CD4-positive, alpha-beta T cell treated with Interferon alpha-2 for 1 hour (primary cell): ENCODE data around the gene GCC2.
"Not testable (repeated sequence)": the region's sequence is repeated elsewhere in the genome, so short reads cannot be mapped to it uniquely, and the experiment has no call there.

Experiments used
- DNase-seq, 2 donors: peaks; one replicate each; pipeline ENCODE4 v3.0.0-alpha.2; 2020 to 2022

GCC2 gene

GRCh38 chr2:108524688-108525087, 75.7 kb downstream of the GCC2 start:
- not testable (repeated sequence) for DNase-seq

GRCh38 chr2:108525258-108525657, 76.3 kb downstream of the GCC2 start:
- not testable (repeated sequence) for DNase-seq

- DNase-seq: no peak
These were observed 82.7 kb downstream of the GCC2 start for GRCh38 chr2:108531674-108532055.

- DNase-seq: peak; percentile 90
These were observed 85.0 kb downstream of the GCC2 start, which contains the start of gene LIMS1 for GRCh38 chr2:108533832-108534583. Gene LIMS1, plus strand, starts transcription at chr2:108534470. Its CDS starts 93 bp downstream, at chr2:108534563.

GRCh38 chr2:108534584-108535356, 85.8 kb downstream of the GCC2 start:
- DNase-seq: peak; percentile 17 to 44

- DNase-seq: no peak
These were observed 86.3 kb downstream of the GCC2 start for GRCh38 chr2:108535357-108535631.

- no peak for DNase-seq
These were observed 87.3 kb downstream of the GCC2 start for GRCh38 chr2:108536133-108536780.

GRCh38 chr2:108536911-108537310, 87.9 kb downstream of the GCC2 start:
- no peak for DNase-seq

GRCh38 chr2:108538000-108538625, 89.1 kb downstream of the GCC2 start:
- DNase-seq: no peak

GRCh38 chr2:108541451-108541850, 92.4 kb downstream of the GCC2 start:
- no peak for DNase-seq

GRCh38 chr2:108542071-108542470, 93.1 kb downstream of the GCC2 start:
- no peak for DNase-seq

- DNase-seq: no peak
These were observed 98.6 kb downstream of the GCC2 start for GRCh38 chr2:108547606-108548005.

- DNase-seq: no peak
These were observed 99.4 kb downstream of the GCC2 start for GRCh38 chr2:108548208-108549003.

GRCh38 chr2:108552566-108552965, 103.6 kb downstream of the GCC2 start:
- DNase-seq: no peak

- DNase-seq: no peak
These were observed 104.4 kb downstream of the GCC2 start for GRCh38 chr2:108553209-108553919.

- DNase-seq: no peak
These were observed 105.5 kb downstream of the GCC2 start for GRCh38 chr2:108554528-108554927.

GRCh38 chr2:108555572-108555971, 106.6 kb downstream of the GCC2 start:
- DNase-seq: no peak

- DNase-seq: not testable (repeated sequence)
These were observed 107.6 kb downstream of the GCC2 start for GRCh38 chr2:108556581-108556980.
